Muscle of leg (tissue), 11 donors: Measurements from ENCODE around the gene ATRX. TPM values are rescaled to one million over a fixed set of nuclear protein-coding genes. Genes with fewer than 3 reads are reported as not detected.
"Not testable (repeated sequence)": the region's sequence is repeated elsewhere in the genome, so short reads cannot be mapped to it uniquely, and the experiment has no call there.

ENCODE experiments used
- DNase-seq: peaks from one replicate; pipeline ENCODE4 v3.0.0; 2013
- H3K27ac ChIP-seq: one replicate; pipeline ENCODE4 v1.5.1; 2013; ENCODE audit warnings: mild to moderate bottlenecking, low read length, control low read depth
- H3K27me3 ChIP-seq: one replicate; pipeline ENCODE4 v1.6.1; 2013; ENCODE audit warnings: low read length; ENCODE audit not compliant: control insufficient read depth, insufficient read depth
- H3K36me3 ChIP-seq: one replicate; pipeline ENCODE4 v1.6.1; 2013; ENCODE audit warnings: low read length; ENCODE audit not compliant: control insufficient read depth, insufficient read depth
- H3K4me1 ChIP-seq: one replicate; pipeline ENCODE4 v1.6.1; 2013; ENCODE audit warnings: low read length; ENCODE audit not compliant: control insufficient read depth, insufficient read depth
- H3K4me3 ChIP-seq: one replicate; pipeline ENCODE4 v1.5.1; 2013; ENCODE audit warnings: low read length, control low read depth
- H3K9me3 ChIP-seq: replicated peaks from 2 replicates; pipeline ENCODE4 v1.6.1; 2013; ENCODE audit warnings: low read depth, low read length; ENCODE audit not compliant: control insufficient read depth
- WGBS: methylation state at CpG from one replicate; pipeline ENCODE4 v1.1.5; 2013; ENCODE audit warnings: missing lambda C conversion rate; ENCODE audit not compliant: insufficient coverage; 5-methylcytosine and 5-hydroxymethylcytosine counted together
- polyA plus RNA-seq, 8 donors: library from polyadenylated mRNA; unstranded; fragments of 120-200 nt; gene quantifications; one replicate each; pipeline versions ENCODE4 v1.2.1 to v1.2.3, GENCODE V29; 2013; ENCODE audit warnings: inconsistent platforms in 1 of 8, low replicate concordance in 1 of 8; ENCODE audit not compliant: insufficient read length in 8 of 8, insufficient read depth in 1 of 8
- total RNA-seq: library from RNA; stranded (reverse); fragments of 120-200 nt; gene quantifications from one replicate; pipeline ENCODE4 v1.2.4, GENCODE V29; 2013

Gene ATRX
- total and polyA plus RNA-seq, 9 donors, result 28.4 to 60.7 (median 53.4) TPM

- Histone ChIP-seq H3K9me3 (peaks cover 13% of the 10 kb centered on the region), H3K27ac (no peak overlapping the region), H3K4me3 (no peak overlapping the region), H3K27me3 (peaks cover 2% of the 10 kb centered on the region), H3K36me3 (peaks cover 10% of the 10 kb centered on the region), H3K4me1 (no peaks in the 10 kb centered on the region)
- no peak for DNase-seq
- WGBS, result 40% methylated on average over 1 of the region's 1 CpG
Observed at GRCh38 chrX:77510007-77510406, 276.0 kb downstream of the ATRX start.

GRCh38 chrX:77505227-77505626, 280.8 kb downstream of the ATRX start:
- Histone ChIP-seq H3K4me1 (no peaks in the 10 kb centered on the region), H3K36me3 (peaks cover 7% of the 10 kb centered on the region), H3K27ac (peak overlapping the region; percentile 47), H3K4me3 (no peak overlapping the region), H3K9me3 (no peaks in the 10 kb centered on the region), H3K27me3 (peaks cover 2% of the 10 kb centered on the region)
- WGBS, result 57% methylated on average over 1 of the region's 2 CpGs
- peak; percentile 59 for DNase-seq

GRCh38 chrX:77502951-77503525, 283.0 kb downstream of the ATRX start:
- no peaks in the 10 kb centered on the region for H3K4me1 ChIP-seq
- no peak overlapping the region for H3K27ac ChIP-seq
- DNase-seq, result no peak
- no CpG with 5 or more reads among the region's 2 CpGs for WGBS
- no peaks in the 10 kb centered on the region for H3K27me3 ChIP-seq
- H3K9me3 ChIP-seq, result no peaks in the 10 kb centered on the region
- H3K36me3 ChIP-seq, result no peaks in the 10 kb centered on the region
- no peak overlapping the region for H3K4me3 ChIP-seq

GRCh38 chrX:77500164-77500563, 285.9 kb downstream of the ATRX start:
- not testable (repeated sequence) for H3K36me3 ChIP-seq, H3K4me3 ChIP-seq, H3K27ac ChIP-seq, H3K27me3 ChIP-seq, DNase-seq, H3K4me1 ChIP-seq, H3K9me3 ChIP-seq
- WGBS, result no CpG with 5 or more reads among the region's 1 CpG

GRCh38 chrX:77493677-77494553, 292.1 kb downstream of the ATRX start:
- Histone ChIP-seq H3K4me1 (peaks cover 4% of the 10 kb centered on the region), H3K9me3 (no peaks in the 10 kb centered on the region), H3K27me3 (no peaks in the 10 kb centered on the region), H3K4me3 (no peak overlapping the region), H3K36me3 (no peaks in the 10 kb centered on the region), H3K27ac (no peak overlapping the region)
- DNase-seq, result peak; percentile 61
- WGBS, result 66% methylated on average over 10 of the region's 20 CpGs

- Histone ChIP-seq H3K27me3 (no peaks in the 10 kb centered on the region), H3K9me3 (peaks cover 6% of the 10 kb centered on the region), H3K4me1 (no peaks in the 10 kb centered on the region), H3K36me3 (no peaks in the 10 kb centered on the region), H3K27ac (no peak overlapping the region), H3K4me3 (no peak overlapping the region)
- WGBS, result 60% methylated on average over 1 of the region's 5 CpGs
- DNase-seq, result no peak
Observed at GRCh38 chrX:77484045-77484444, 302.0 kb downstream of the ATRX start.

- H3K27ac ChIP-seq, result no peak overlapping the region
- 50% methylated on average over 2 of the region's 2 CpGs for WGBS
Observed at GRCh38 chrX:77455437-77455836, 330.6 kb downstream of the ATRX start.

More at GRCh38 chrX:77455437-77455836, 330.6 kb downstream of the ATRX start:
- Histone ChIP-seq H3K4me1 (peaks cover 11% of the 10 kb centered on the region), H3K27me3 (peaks cover 4% of the 10 kb centered on the region), H3K9me3 (no peaks in the 10 kb centered on the region), H3K36me3 (peaks cover 3% of the 10 kb centered on the region), H3K4me3 (no peak overlapping the region)
- no peak for DNase-seq

Other genes with a start within 250 kb of the ATRX start
- gene MAGT1, start 109.2 kb upstream of the ATRX start, total RNA-seq, result 47.8 TPM
- gene MAGT1, start 109.2 kb upstream of the ATRX start, polyA plus RNA-seq, result 10 to 100 TPM; 36.1 to 54.4 (median 42.1) TPM
- 505 TPM for gene COX7B, start 113.3 kb upstream of the ATRX start, total RNA-seq
- gene COX7B, start 113.3 kb upstream of the ATRX start, polyA plus RNA-seq, result 100 to 1,000 TPM; 220 to 347 (median 264) TPM
- 12.9 TPM for gene ATP7A, start 124.5 kb upstream of the ATRX start, total RNA-seq
- 10 to 100 TPM in 1 of 8 donors, 1 to 10 TPM in 7; 5.6 to 10.7 (median 8.4) TPM for gene ATP7A, start 124.5 kb upstream of the ATRX start, polyA plus RNA-seq
- 0.13 TPM for gene PGAM4, start 183.4 kb upstream of the ATRX start, total RNA-seq
- gene PGAM4, start 183.4 kb upstream of the ATRX start, polyA plus RNA-seq, result under 1 TPM in 2 of 8 donors, not detected in 6; 0.26 to 0.48 TPM